NB4 (cell line): ENCODE results near the gene ARL4A.

Source experiments
- MYC ChIP-seq: IDR thresholded peaks from 2 replicates; pipeline ENCODE4 v1.6.1; 2011; ENCODE audit warnings: low read depth, low read length
- POLR2A ChIP-seq: IDR thresholded peaks from 2 replicates; pipeline ENCODE4 v1.6.1; 2011; ENCODE audit warnings: mild to moderate bottlenecking; ENCODE audit not compliant: insufficient read length; ENCODE audit errors: extremely low read depth
- TF ChIP-seq, protein P1 (sequence below): IDR thresholded peaks from one replicate; pipeline ENCODE4 v1.5.1; 2012; ENCODE audit warnings: low read depth, low read length

DNA sequence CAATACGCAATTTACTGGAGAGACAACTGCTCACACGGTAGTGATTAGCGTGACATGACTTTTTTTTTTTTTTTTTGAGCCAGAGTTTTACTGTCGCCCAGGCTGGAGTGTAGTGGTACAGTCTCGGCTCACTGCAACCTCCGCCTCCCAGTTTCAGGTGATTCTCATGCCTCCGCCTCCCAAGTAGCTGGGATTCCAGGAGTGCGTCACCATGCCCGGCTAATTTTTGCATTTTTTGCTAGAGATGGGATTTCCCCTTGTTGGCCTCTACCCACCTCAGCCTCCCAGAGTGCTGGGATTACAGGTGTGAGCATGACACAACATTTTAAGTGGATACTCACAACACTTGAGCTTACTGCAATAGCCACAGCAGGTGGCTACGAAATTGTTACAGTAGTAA is 11.9 kb downstream of the ARL4A start:
- TF ChIP-seq, protein P1, sequence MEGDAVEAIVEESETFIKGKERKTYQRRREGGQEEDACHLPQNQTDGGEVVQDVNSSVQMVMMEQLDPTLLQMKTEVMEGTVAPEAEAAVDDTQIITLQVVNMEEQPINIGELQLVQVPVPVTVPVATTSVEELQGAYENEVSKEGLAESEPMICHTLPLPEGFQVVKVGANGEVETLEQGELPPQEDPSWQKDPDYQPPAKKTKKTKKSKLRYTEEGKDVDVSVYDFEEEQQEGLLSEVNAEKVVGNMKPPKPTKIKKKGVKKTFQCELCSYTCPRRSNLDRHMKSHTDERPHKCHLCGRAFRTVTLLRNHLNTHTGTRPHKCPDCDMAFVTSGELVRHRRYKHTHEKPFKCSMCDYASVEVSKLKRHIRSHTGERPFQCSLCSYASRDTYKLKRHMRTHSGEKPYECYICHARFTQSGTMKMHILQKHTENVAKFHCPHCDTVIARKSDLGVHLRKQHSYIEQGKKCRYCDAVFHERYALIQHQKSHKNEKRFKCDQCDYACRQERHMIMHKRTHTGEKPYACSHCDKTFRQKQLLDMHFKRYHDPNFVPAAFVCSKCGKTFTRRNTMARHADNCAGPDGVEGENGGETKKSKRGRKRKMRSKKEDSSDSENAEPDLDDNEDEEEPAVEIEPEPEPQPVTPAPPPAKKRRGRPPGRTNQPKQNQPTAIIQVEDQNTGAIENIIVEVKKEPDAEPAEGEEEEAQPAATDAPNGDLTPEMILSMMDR: no peak
- TF ChIP-seq MYC (no peak), POLR2A (no peak)
